ENCODE measurements around the gene ALDH1A1.

DNA sequence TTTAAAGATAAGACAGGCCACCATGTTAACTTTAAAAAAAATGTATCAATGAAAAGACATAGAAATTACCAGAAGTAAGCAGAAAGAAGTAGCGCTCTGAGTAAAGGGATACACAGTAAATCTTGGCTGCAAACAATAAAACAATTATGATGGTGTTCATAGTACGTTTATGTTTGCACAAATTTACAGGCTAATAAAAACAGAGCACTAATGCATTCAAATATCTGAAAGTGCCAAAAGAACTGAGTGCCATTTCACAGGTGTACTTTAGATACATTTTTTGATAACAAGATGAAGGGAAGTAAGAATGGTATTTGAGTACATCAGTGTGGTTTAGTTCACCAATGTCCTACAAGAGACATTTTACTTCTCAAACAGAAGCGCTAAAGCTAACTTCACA is 32.9 kb upstream of the ALDH1A1 start:
- TF ChIP-seq, protein P1, sequence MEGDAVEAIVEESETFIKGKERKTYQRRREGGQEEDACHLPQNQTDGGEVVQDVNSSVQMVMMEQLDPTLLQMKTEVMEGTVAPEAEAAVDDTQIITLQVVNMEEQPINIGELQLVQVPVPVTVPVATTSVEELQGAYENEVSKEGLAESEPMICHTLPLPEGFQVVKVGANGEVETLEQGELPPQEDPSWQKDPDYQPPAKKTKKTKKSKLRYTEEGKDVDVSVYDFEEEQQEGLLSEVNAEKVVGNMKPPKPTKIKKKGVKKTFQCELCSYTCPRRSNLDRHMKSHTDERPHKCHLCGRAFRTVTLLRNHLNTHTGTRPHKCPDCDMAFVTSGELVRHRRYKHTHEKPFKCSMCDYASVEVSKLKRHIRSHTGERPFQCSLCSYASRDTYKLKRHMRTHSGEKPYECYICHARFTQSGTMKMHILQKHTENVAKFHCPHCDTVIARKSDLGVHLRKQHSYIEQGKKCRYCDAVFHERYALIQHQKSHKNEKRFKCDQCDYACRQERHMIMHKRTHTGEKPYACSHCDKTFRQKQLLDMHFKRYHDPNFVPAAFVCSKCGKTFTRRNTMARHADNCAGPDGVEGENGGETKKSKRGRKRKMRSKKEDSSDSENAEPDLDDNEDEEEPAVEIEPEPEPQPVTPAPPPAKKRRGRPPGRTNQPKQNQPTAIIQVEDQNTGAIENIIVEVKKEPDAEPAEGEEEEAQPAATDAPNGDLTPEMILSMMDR (IDR thresholded peaks at IDR 0.05; ENCODE audit: insufficient read depth, low read depth, low read length), result no peak
- TF ChIP-seq EZH2 (IDR thresholded peaks at IDR 0.05; ENCODE audit: insufficient read depth, low read length), result no peak

Measured in astrocyte (in vitro differentiated cells and primary cell).